GM12878 (cell line): ENCODE results near the gene EIF6. TPM values are rescaled to one million over a fixed set of nuclear protein-coding genes. Genes with fewer than 3 reads are reported as not detected.

Source experiments
- ATAC-seq: fragments of 200-7000 bp; cut with Tn5 transposase; 3 replicates; pipeline ENCODE4 v1.9.1; 2020; ENCODE audit warnings: mild to moderate bottlenecking, moderate library complexity
- Bru-seq: library from RNA; stranded (reverse); fragments of 400-500 nt; gene quantifications from one replicate; lab custom pipeline; 2021; lab: Mats Ljungman, UMichigan
- BruChase-seq, 2 experiments: library from RNA; stranded (reverse); fragments of 400-500 nt; gene quantifications; one replicate each; lab custom pipeline; 2021; lab: Mats Ljungman, UMichigan
- BruUV-seq: library from RNA; stranded (reverse); fragments of 400-500 nt; replicated peaks from 2 replicates; lab custom pipeline; 2021; lab: Mats Ljungman, UMichigan
- CTCF ChIA-PET: fragments of 300-600 bp; sonication (Branson Sonifier 250); formaldehyde crosslinking; extraction: SDS; loops from one replicate; lab custom pipeline; 2021; ENCODE audit warnings: inconsistent platforms; lab: Yijun Ruan, JAX
- POLR2A ChIA-PET: fragments of 350-600 bp; formaldehyde crosslinking; extraction: SDS; loops from one replicate; lab custom pipeline; 2021; ENCODE audit warnings: inconsistent platforms; lab: Charles Lee
- RAD21 ChIA-PET: fragments of 300-600 bp; sonication (Branson Sonifier 250); formaldehyde crosslinking; loops from one replicate; lab custom pipeline; 2023; ENCODE audit warnings: antibody characterized with exemption; ENCODE audit not compliant: unreplicated experiment; lab: Charles Lee
- SMC1A ChIA-PET: fragments of 300-600 bp; sonication (Branson Sonifier 250); formaldehyde crosslinking; loops from one replicate; lab custom pipeline; 2023; ENCODE audit not compliant: unreplicated experiment, uncharacterized antibody; lab: Charles Lee
- DNase-seq: peaks from one replicate; pipeline ENCODE4 v3.0.0-alpha.2; 2011; ENCODE audit warnings: low read depth, low spot score
- FAIRE-seq: peaks from 3 replicates; lab custom pipeline; 2011; peaks lifted over from hg19 to GRCh38; lab: Jason Lieb, UNC
- H2AFZ ChIP-seq: 2 replicates; pipeline ENCODE4 v1.6.0; 2011; ENCODE audit warnings: low read depth, low read length, control low read depth; ENCODE audit not compliant: control insufficient read depth
- H3K27ac ChIP-seq: 2 replicates; pipeline ENCODE4 v1.5.1; 2011; ENCODE audit warnings: control low read depth; ENCODE audit not compliant: control insufficient read depth, insufficient read depth
- H3K27me3 ChIP-seq, 2 experiments: replicated peaks in 1 of 2; 2 replicates each; pipeline versions ENCODE4 v1.6.0 to v1.6.1; 2011; ENCODE audit warnings: low read length in 1 of 2; ENCODE audit not compliant: control insufficient read depth in 2 of 2, insufficient read depth in 2 of 2
- H3K36me3 ChIP-seq, 2 experiments: 2 replicates each; pipeline ENCODE4 v1.5.1; 2011; ENCODE audit warnings: low read length in 1 of 2; ENCODE audit not compliant: control insufficient read depth in 2 of 2, insufficient read depth in 2 of 2
- H3K4me1 ChIP-seq: 2 replicates; pipeline ENCODE4 v1.6.1; 2011; ENCODE audit warnings: mild to moderate bottlenecking, low read length, moderate library complexity, mixed read lengths; ENCODE audit not compliant: control insufficient read depth, insufficient read depth
- H3K4me2 ChIP-seq: 2 replicates; pipeline ENCODE4 v1.6.0; 2011; ENCODE audit warnings: control low read depth; ENCODE audit not compliant: control insufficient read depth, insufficient read depth
- H3K4me3 ChIP-seq: fragments of 200-600 bp; sonication (generic); 2 replicates; pipeline ENCODE4 v1.5.1; 2016
- H3K79me2 ChIP-seq: 2 replicates; pipeline ENCODE4 v1.6.0; 2011; ENCODE audit warnings: low read length; ENCODE audit not compliant: control insufficient read depth, insufficient read depth
- H3K9ac ChIP-seq: 2 replicates; pipeline ENCODE4 v1.8.0; 2011; ENCODE audit warnings: low read length, control low read depth, mixed read lengths; ENCODE audit not compliant: control insufficient read depth, insufficient read depth
- H3K9me3 ChIP-seq: replicated peaks from 3 replicates; pipeline ENCODE4 v1.5.1; 2011; ENCODE audit warnings: mild to moderate bottlenecking, low read length; ENCODE audit not compliant: control insufficient read depth, insufficient read depth
- H4K20me1 ChIP-seq: 2 replicates; pipeline ENCODE4 v1.6.0; 2011; ENCODE audit not compliant: control insufficient read depth, insufficient read depth
- BCL11A ChIP-seq: IDR thresholded peaks from 2 replicates; pipeline ENCODE4 v1.6.1; 2011; ENCODE audit warnings: low read depth, low read length
- CBX5 ChIP-seq: sonication (generic); IDR thresholded peaks from 2 replicates; pipeline ENCODE4 v1.6.1; 2016; ENCODE audit warnings: low read depth, moderate library complexity, mild to moderate bottlenecking, inconsistent platforms
- CHD1 ChIP-seq: IDR thresholded peaks from 2 replicates; pipeline ENCODE4 v1.6.1; 2012; ENCODE audit warnings: low read depth, low read length, improper control_type of control experiment
- CHD4 ChIP-seq: fragments of 200-600 bp; sonication (generic); IDR thresholded peaks from 2 replicates; pipeline ENCODE4 v1.6.1; 2016; ENCODE audit warnings: mild to moderate bottlenecking
- CREB1 ChIP-seq: IDR thresholded peaks from 2 replicates; pipeline ENCODE4 v1.6.1; 2012; ENCODE audit warnings: low read depth, mild to moderate bottlenecking, inconsistent platforms
- CREM ChIP-seq: IDR thresholded peaks from 2 replicates; pipeline ENCODE4 v1.6.1; 2014; ENCODE audit warnings: antibody characterized with exemption, low read depth
- CTCF ChIP-seq, 3 experiments: IDR thresholded peaks in 2 of 3; conservative IDR thresholded peaks in 1 of 3; 2 replicates each; pipeline ENCODE4 v1.5.1; 2011; ENCODE audit warnings: low read depth in 3 of 3, low read length in 3 of 3, mild to moderate bottlenecking in 3 of 3, control low read depth in 2 of 3, moderate library complexity in 2 of 3, inconsistent platforms in 1 of 3, mixed read lengths in 1 of 3; ENCODE audit not compliant: control insufficient read depth in 2 of 3, insufficient read depth in 1 of 3; ENCODE audit errors: extremely low read depth in 1 of 3
- EED ChIP-seq: sonication (generic); IDR thresholded peaks from 2 replicates; pipeline ENCODE4 v1.6.1; 2016; ENCODE audit warnings: antibody characterized with exemption, low read depth
- EP300 ChIP-seq, 2 experiments: fragments of 150-350 bp in 1 of 2; IDR thresholded peaks; 2 replicates each; pipeline ENCODE4 v1.6.1; 2011 to 2012; ENCODE audit warnings: low read depth in 2 of 2, low read length in 2 of 2, borderline replicate concordance in 1 of 2, improper control_type of control experiment in 1 of 2, inconsistent platforms in 1 of 2; ENCODE audit not compliant: control insufficient read depth in 1 of 2
- HDGF ChIP-seq: fragments of 450-650 bp; IDR thresholded peaks from 2 replicates; pipeline ENCODE4 v1.6.1; 2016; ENCODE audit warnings: antibody characterized with exemption
- NRF1 ChIP-seq: conservative IDR thresholded peaks from 2 replicates; pipeline ENCODE4 v1.6.1; 2011; ENCODE audit warnings: mild to moderate bottlenecking, low read depth, low read length, improper control_type of control experiment
- RBBP5 ChIP-seq: fragments of 200-600 bp; sonication (generic); conservative IDR thresholded peaks from 2 replicates; pipeline ENCODE4 v1.6.1; 2016
- SMARCA5 ChIP-seq: fragments of 450-650 bp; IDR thresholded peaks from 2 replicates; pipeline ENCODE4 v1.6.1; 2017; ENCODE audit warnings: mild to moderate bottlenecking
- SREBF1 ChIP-seq: IDR thresholded peaks from 2 replicates; pipeline ENCODE4 v1.6.1; 2012; ENCODE audit warnings: mild to moderate bottlenecking, low read length
- STAT1 ChIP-seq: fragments of 450-650 bp; conservative IDR thresholded peaks from 2 replicates; pipeline ENCODE4 v1.6.1; 2014; ENCODE audit warnings: antibody characterized with exemption, mild to moderate bottlenecking
- ZNF24 ChIP-seq: fragments of 450-650 bp; IDR thresholded peaks from 2 replicates; pipeline ENCODE4 v1.6.1; 2017; ENCODE audit warnings: antibody characterized with exemption, mild to moderate bottlenecking
- WGBS: methylation state at CpG from one replicate; pipeline ENCODE4 v1.1.6; 2016; ENCODE audit warnings: low lambda C conversion rate; ENCODE audit not compliant: insufficient replicate concordance, insufficient coverage; ENCODE audit errors: missing lambda C conversion rate; 5-methylcytosine and 5-hydroxymethylcytosine counted together
- in situ Hi-C: fragments of 300-500 bp; cut with MboI; formaldehyde crosslinking; loops from 9 replicates; pipeline ENCODE4 v1.14.3; 2018; ENCODE audit warnings: mixed read lengths
- intact Hi-C: fragments of 100-400 bp; cut with micrococcal nuclease; formaldehyde crosslinking; loops from one replicate; pipeline ENCODE4 v1.14.2; 2022; ENCODE audit not compliant: unreplicated experiment
- long read RNA-seq, 2 experiments: library from polyadenylated mRNA; unstranded; transcript quantifications; one replicate each; pipeline ENCODE4 v2.0.0, GENCODE V29; 2019 to 2020
- polyA minus RNA-seq, 3 experiments: library from RNA; depleted of rRNA, polyadenylated mRNA; stranded (reverse); fragments of >200 nt; gene quantifications; 2 replicates each; pipeline ENCODE4 v1.2.3, GENCODE V29; 2011
- polyA plus RNA-seq, 11 experiments: library from polyadenylated mRNA; depleted of rRNA in 4 of 11; unstranded in 6 of 11; stranded (reverse) in 5 of 11; fragments of >200 nt; fragmentation: Nextera tagmentation in 4 of 11; fragmentation: Illumina TruSeq in 1 of 11; extraction: Ambion mirVana in 4 of 11; extraction: Trizol in 1 of 11; gene quantifications; 1 replicate in 1 of 11; 2 replicates in 10 of 11; pipeline versions ENCODE4 v1.2.1 to v1.2.3, GENCODE V29; 2011 to 2016; ENCODE audit warnings: inconsistent platforms in 2 of 11, missing spikeins in 2 of 11, low read depth in 1 of 11
- total RNA-seq, 4 experiments: library from RNA; depleted of rRNA in 3 of 4; stranded (reverse); fragments of >200 nt in 3 of 4; fragmentation: Illumina TruSeq in 1 of 4; extraction: Trizol in 1 of 4; gene quantifications; 2 replicates each; pipeline versions ENCODE4 v1.2.1 to v1.2.3, GENCODE V29; 2013 to 2021

The EIF6 gene
- 28.7 and 28.9 TPM in 2 replicates for total RNA-seq (2013; cell fraction: nucleolus; rRNA removed)
- total RNA-seq (2014; rRNA removed) (189 and 194 TPM in 2 replicates), total RNA-seq (2014; rRNA removed; fragmentation: Illumina TruSeq; extraction: Trizol) (120 and 127 TPM in 2 replicates), total RNA-seq (2021) (163 and 168 TPM in 2 replicates), polyA plus RNA-seq (2011; rRNA removed) (91.4 and 179 TPM in 2 replicates), polyA plus RNA-seq (2014; fragmentation: Illumina TruSeq; extraction: Trizol) (88.4 and 164 TPM in 2 replicates), polyA plus RNA-seq (2014; fragmentation: Nextera tagmentation; extraction: Ambion mirVana) (100 to 1,000 TPM; 405 to 607 TPM), polyA plus RNA-seq (2014; rRNA removed) (204 and 214 TPM in 2 replicates), polyA plus RNA-seq (2016; fragmentation: Nextera tagmentation; extraction: Ambion mirVana) (100 to 1,000 TPM; 256 to 277 TPM), polyA minus RNA-seq (2011; rRNA and poly(A)+ RNA removed) (121 and 171 TPM in 2 replicates), Bru-seq, nascent RNA (percentile 85 among the genes with signal in this experiment), BruChase-seq, experiment 1, labeled RNA remaining after a 6-hour chase (percentile 87 among the genes with signal in this experiment), BruChase-seq, experiment 2, labeled RNA remaining after a 2-hour chase (percentile 82 among the genes with signal in this experiment)
- 83.6 TPM for polyA plus RNA-seq (2011; ENCODE audit: low read depth)
- polyA plus RNA-seq (2011; cell fraction: cytosol; rRNA removed), result 259 and 394 TPM in 2 replicates
- polyA plus RNA-seq (2011; cell fraction: nucleus; rRNA removed), result 240 and 253 TPM in 2 replicates
- polyA plus RNA-seq (2012), result 92.0 and 97.7 TPM in 2 replicates
- polyA minus RNA-seq (2011; cell fraction: cytosol; rRNA and poly(A)+ RNA removed), result 35.1 and 47.9 TPM in 2 replicates
- 25.6 and 46.9 TPM in 2 replicates for polyA minus RNA-seq (2011; cell fraction: nucleus; rRNA and poly(A)+ RNA removed)
- long read RNA-seq, experiment 1, transcript EIF6-201 (6 exons, 1,252 nt), result minor isoform, 26 of 212 reads
- long read RNA-seq, experiment 1, transcript EIF6-203 (7 exons, 1,289 nt), result major isoform, 166 of 212 reads
- long read RNA-seq, experiment 1, partial matches to known transcripts, result 4 of 212 reads
- long read RNA-seq, experiment 1, other reads (novel, unspliced or antisense), result 8 of 212 reads
- long read RNA-seq, experiment 2, transcript EIF6-201 (6 exons, 1,252 nt), result minor isoform, 73 of 830 reads
- long read RNA-seq, experiment 2, transcript EIF6-203 (7 exons, 1,289 nt), result major isoform, 718 of 830 reads
- long read RNA-seq, experiment 2, transcript EIF6-206 (6 exons, 932 nt), result minor isoform, 9 of 830 reads
- long read RNA-seq, experiment 2, partial matches to known transcripts, result 7 of 830 reads
- long read RNA-seq, experiment 2, other reads (novel, unspliced or antisense), result 19 of 830 reads

GRCh38 chr20:35284267-35284991 is at the start of gene EIF6:
Gene EIF6 (minus strand): TSS chr20:35284772. CDS start chr20:35284487, 285 bp downstream.
- H3K9me3 ChIP-seq, result no peaks in the 10 kb centered on the region
- ChIA-PET CTCF (interaction anchor here (0.6 to 3.4 kb wide), 5 partner anchors 19 to 462 kb away, joined by 3 to 14 read pairs (median 3); no protein-coding TSS in a partner anchor), POLR2A (interaction anchor here (0.6 kb wide), 3 partner anchors 583 to 1590 kb away, joined by 3 to 5 read pairs (median 3); no protein-coding TSS in a partner anchor), SMC1A (interaction anchor here (1.6 kb wide), 1 partner anchor 138 kb away, joined by 6 read pairs; the partner anchor contains the start of gene EDEM2), RAD21 (interaction anchor here (0.6 to 1.4 kb wide), 3 partner anchors 103 to 164 kb away, joined by 3 to 8 read pairs (median 4); no protein-coding TSS in a partner anchor)
- H3K4me1 ChIP-seq, result peaks cover 3% of the 10 kb centered on the region; the same call in 1 of the 2 replicates
- ATAC-seq, result peak; percentile 95
- WGBS, result under 1% methylated on average over 43 of the region's 61 CpGs
- H3K27me3 ChIP-seq, result no peaks in the 10 kb centered on the region
- peak within 1 kb of the TSS; percentile 100 for H3K4me2 ChIP-seq
- peaks cover 7 to 9% of the 10 kb centered on the region in 2 experiments; a peak in 3 of 4 replicates for H3K36me3 ChIP-seq
- peak; percentile 88 for FAIRE-seq
- H4K20me1 ChIP-seq, result peaks cover 6% of the 10 kb centered on the region; the same call in 1 of the 2 replicates
- peak within 1 kb of the TSS; percentile 84 for H3K9ac ChIP-seq
- peak within 1 kb of the TSS; percentile 100 for H3K4me3 ChIP-seq
- in situ Hi-C loops, result no loop called here
- DNase-seq, result peak; percentile 36
- H3K79me2 ChIP-seq, result peaks cover 24% of the 10 kb centered on the region
- intact Hi-C loops, result no loop called here
- H2AFZ ChIP-seq, result peak within 1 kb of the TSS; percentile 96
- BruUV-seq, result no TSS peak
- peak within 1 kb of the TSS; percentile 49 for H3K27ac ChIP-seq
- TF ChIP-seq CTCF (IDR thresholded peaks at IDR 0.05 in 2 of 3, conservative IDR thresholded peaks at IDR 0.05 in 1 of 3; ENCODE audit: control insufficient read depth in 2 of 3, extremely low read depth in 1 of 3, insufficient read depth in 1 of 3, low read depth in 3 of 3, low read length in 3 of 3) (no peak), CBX5 (no peak), NRF1 (no peak), STAT1 (no peak), SREBF1 (no peak), CHD4 (no peak), CREM (0 out of 2 replicates have a peak, but pooled peaks have one; percentile 22), BCL11A (no peak), SMARCA5 (no peak), EED (no peak), ZNF24 (peak; percentile 83), EP300 (IDR thresholded peaks at IDR 0.05; ENCODE audit: borderline replicate concordance in 1 of 2, control insufficient read depth in 1 of 2, low read depth in 2 of 2, low read length in 2 of 2) (no peak), RBBP5 (no peak), CREB1 (peak; percentile 48), HDGF (no peak), CHD1 (no peak)
